HCT116 (cell line): Measurements from ENCODE around the gene FKBP1A. TPM values are rescaled to one million over a fixed set of nuclear protein-coding genes. Genes with fewer than 3 reads are reported as not detected.

Experiments
- ATAC-seq: fragments of 200-7000 bp; cut with Tn5 transposase; 2 replicates; pipeline ENCODE4 v1.9.1; 2020; ENCODE audit warnings: mild to moderate bottlenecking, moderate library complexity
- BruUV-seq: library from RNA; stranded (reverse); fragments of 400-500 nt; replicated peaks from 2 replicates; lab custom pipeline; 2021; lab: Mats Ljungman, UMichigan
- CTCF ChIA-PET: fragments of 300-600 bp; sonication (Branson Sonifier 250); formaldehyde crosslinking; loops from one replicate; lab custom pipeline; 2021; ENCODE audit warnings: antibody characterized with exemption; lab: Charles Lee
- POLR2A ChIA-PET: fragments of 300-600, 350-600 bp; sonication (Branson Sonifier 250); formaldehyde crosslinking; loops from one replicate; lab custom pipeline; 2021; ENCODE audit warnings: antibody characterized with exemption; lab: Charles Lee
- RAD21 ChIA-PET, 2 experiments: fragments of 300-600 bp; sonication (Branson Sonifier 250); formaldehyde crosslinking; loops; one replicate each; lab custom pipeline; 2023; ENCODE audit warnings: low total read pairs in 2 of 2; ENCODE audit not compliant: uncharacterized antibody in 2 of 2, unreplicated experiment in 2 of 2, low non-redundant PET in 1 of 2; lab: Charles Lee
- DNase-seq: peaks from one replicate; pipeline ENCODE4 v3.0.0-alpha.2; 2010; ENCODE audit warnings: low read depth, low spot score
- H2AFZ ChIP-seq: fragments of 200-600 bp; shearing (Covaris generic), sonication (generic); 2 replicates; pipeline ENCODE4 v1.6.1; 2017; ENCODE audit warnings: low read depth, mixed run types, mixed read lengths, antibody characterized with exemption, low read length; ENCODE audit not compliant: poor library complexity, severe bottlenecking
- H3K27ac ChIP-seq: 2 replicates; pipeline ENCODE4 v1.5.1; 2012; ENCODE audit warnings: low read depth, low read length
- H3K27me3 ChIP-seq: fragments of 200-600 bp; sonication (generic); 2 replicates; pipeline ENCODE4 v1.6.1; 2016; ENCODE audit warnings: mixed run types, low read length, mixed read lengths; ENCODE audit not compliant: insufficient read depth
- H3K36me3 ChIP-seq, 2 experiments: fragments of 200-500 bp in 1 of 2; fragments of 200-600 bp in 1 of 2; sonication (Bioruptor generic) in 1 of 2; sonication (generic) in 1 of 2; 2 replicates each; pipeline versions ENCODE4 v1.5.1 to v1.6.1; 2014 to 2016; ENCODE audit warnings: low read length in 2 of 2, inconsistent platforms in 1 of 2, mixed read lengths in 1 of 2, mixed run types in 1 of 2; ENCODE audit not compliant: insufficient read depth in 2 of 2, control insufficient read depth in 1 of 2
- H3K4me1 ChIP-seq, 2 experiments: fragments of 200-600 bp in 1 of 2; sonication (generic) in 1 of 2; 2 replicates each; pipeline versions ENCODE4 v1.5.1 to v1.6.1; 2012 to 2017; ENCODE audit warnings: low read length in 2 of 2, inconsistent platforms in 1 of 2, mild to moderate bottlenecking in 1 of 2, mixed read lengths in 1 of 2, mixed run types in 1 of 2, moderate library complexity in 1 of 2; ENCODE audit not compliant: insufficient read depth in 2 of 2, control insufficient read depth in 1 of 2
- H3K4me2 ChIP-seq: fragments of 200-600 bp; sonication (generic); 2 replicates; pipeline ENCODE4 v1.6.1; 2017; ENCODE audit warnings: mixed run types, low read length, mixed read lengths
- H3K4me3 ChIP-seq, 2 experiments: fragments of 200-600 bp in 1 of 2; sonication (generic) in 1 of 2; replicated peaks in 1 of 2; 2 replicates each; pipeline ENCODE4 v1.5.1; 2011 to 2016; ENCODE audit warnings: low read length in 2 of 2, control low read depth in 1 of 2, low read depth in 1 of 2, mild to moderate bottlenecking in 1 of 2, mixed read lengths in 1 of 2, mixed run types in 1 of 2
- H3K79me2 ChIP-seq: fragments of 200-600 bp; sonication (generic); 2 replicates; pipeline ENCODE4 v1.6.1; 2017; ENCODE audit warnings: mild to moderate bottlenecking, mixed run types, low read length, moderate library complexity, mixed read lengths; ENCODE audit not compliant: insufficient read depth
- H3K9ac ChIP-seq: fragments of 200-600 bp; sonication (generic); 2 replicates; pipeline ENCODE4 v1.6.1; 2016; ENCODE audit warnings: low read length, mixed read lengths
- H3K9me2 ChIP-seq: fragments of 200-600 bp; sonication (generic), shearing (Covaris generic); 2 replicates; pipeline ENCODE4 v1.6.1; 2017; ENCODE audit warnings: mixed run types, mild to moderate bottlenecking, moderate library complexity; ENCODE audit not compliant: insufficient read depth
- H3K9me3 ChIP-seq, 2 experiments: fragments of 200-500 bp in 1 of 2; fragments of 200-600 bp in 1 of 2; sonication (Bioruptor generic) in 1 of 2; sonication (generic) in 1 of 2; 2 replicates each; pipeline ENCODE4 v1.6.1; 2014 to 2017; ENCODE audit warnings: low read length in 2 of 2, mixed read lengths in 2 of 2, inconsistent platforms in 1 of 2, low read depth in 1 of 2, mild to moderate bottlenecking in 1 of 2, mixed run types in 1 of 2, moderate library complexity in 1 of 2; ENCODE audit not compliant: control insufficient read depth in 1 of 2, insufficient read depth in 1 of 2
- H4K20me1 ChIP-seq: fragments of 200-600 bp; sonication (generic), shearing (Covaris generic); 2 replicates; pipeline ENCODE4 v1.6.1; 2017; ENCODE audit warnings: mixed run types, mild to moderate bottlenecking, moderate library complexity; ENCODE audit not compliant: insufficient read depth
- EGR1 ChIP-seq: IDR thresholded peaks from 2 replicates; pipeline ENCODE4 v1.6.1; 2012; ENCODE audit warnings: low read depth
- RAD21 ChIP-seq: IDR thresholded peaks from 2 replicates; pipeline ENCODE4 v1.6.1; 2012; ENCODE audit warnings: low read depth, mild to moderate bottlenecking
- SIN3A ChIP-seq: IDR thresholded peaks from 2 replicates; pipeline ENCODE4 v1.6.1; 2012; ENCODE audit warnings: low read depth
- intact Hi-C: fragments of 100-400 bp; cut with micrococcal nuclease; formaldehyde crosslinking; loops from 2 replicates; pipeline ENCODE4 v1.10.0; 2022
- total RNA-seq: library from RNA; stranded (reverse); gene quantifications from one replicate; pipeline ENCODE4 v1.2.1, GENCODE V29; 2021; ENCODE audit not compliant: unreplicated experiment
- TF ChIP-seq, protein P1 (sequence below): IDR thresholded peaks from 2 replicates; pipeline ENCODE4 v1.6.1; 2012; ENCODE audit warnings: low read depth
- TF ChIP-seq, protein P2 (sequence below): IDR thresholded peaks from 2 replicates; pipeline ENCODE4 v1.6.1; 2011; ENCODE audit warnings: mild to moderate bottlenecking, low read length, moderate library complexity; ENCODE audit not compliant: insufficient replicate concordance; ENCODE audit errors: extremely low read depth

The FKBP1A gene
- total RNA-seq, 1 experiment from 2014 or later, result 259 TPM

- TF ChIP-seq, protein P1, sequence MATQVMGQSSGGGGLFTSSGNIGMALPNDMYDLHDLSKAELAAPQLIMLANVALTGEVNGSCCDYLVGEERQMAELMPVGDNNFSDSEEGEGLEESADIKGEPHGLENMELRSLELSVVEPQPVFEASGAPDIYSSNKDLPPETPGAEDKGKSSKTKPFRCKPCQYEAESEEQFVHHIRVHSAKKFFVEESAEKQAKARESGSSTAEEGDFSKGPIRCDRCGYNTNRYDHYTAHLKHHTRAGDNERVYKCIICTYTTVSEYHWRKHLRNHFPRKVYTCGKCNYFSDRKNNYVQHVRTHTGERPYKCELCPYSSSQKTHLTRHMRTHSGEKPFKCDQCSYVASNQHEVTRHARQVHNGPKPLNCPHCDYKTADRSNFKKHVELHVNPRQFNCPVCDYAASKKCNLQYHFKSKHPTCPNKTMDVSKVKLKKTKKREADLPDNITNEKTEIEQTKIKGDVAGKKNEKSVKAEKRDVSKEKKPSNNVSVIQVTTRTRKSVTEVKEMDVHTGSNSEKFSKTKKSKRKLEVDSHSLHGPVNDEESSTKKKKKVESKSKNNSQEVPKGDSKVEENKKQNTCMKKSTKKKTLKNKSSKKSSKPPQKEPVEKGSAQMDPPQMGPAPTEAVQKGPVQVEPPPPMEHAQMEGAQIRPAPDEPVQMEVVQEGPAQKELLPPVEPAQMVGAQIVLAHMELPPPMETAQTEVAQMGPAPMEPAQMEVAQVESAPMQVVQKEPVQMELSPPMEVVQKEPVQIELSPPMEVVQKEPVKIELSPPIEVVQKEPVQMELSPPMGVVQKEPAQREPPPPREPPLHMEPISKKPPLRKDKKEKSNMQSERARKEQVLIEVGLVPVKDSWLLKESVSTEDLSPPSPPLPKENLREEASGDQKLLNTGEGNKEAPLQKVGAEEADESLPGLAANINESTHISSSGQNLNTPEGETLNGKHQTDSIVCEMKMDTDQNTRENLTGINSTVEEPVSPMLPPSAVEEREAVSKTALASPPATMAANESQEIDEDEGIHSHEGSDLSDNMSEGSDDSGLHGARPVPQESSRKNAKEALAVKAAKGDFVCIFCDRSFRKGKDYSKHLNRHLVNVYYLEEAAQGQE, result no peak
Observed at GRCh38 chr20:1364106-1364505, 28.7 kb downstream of the FKBP1A start (continued).

DNA sequence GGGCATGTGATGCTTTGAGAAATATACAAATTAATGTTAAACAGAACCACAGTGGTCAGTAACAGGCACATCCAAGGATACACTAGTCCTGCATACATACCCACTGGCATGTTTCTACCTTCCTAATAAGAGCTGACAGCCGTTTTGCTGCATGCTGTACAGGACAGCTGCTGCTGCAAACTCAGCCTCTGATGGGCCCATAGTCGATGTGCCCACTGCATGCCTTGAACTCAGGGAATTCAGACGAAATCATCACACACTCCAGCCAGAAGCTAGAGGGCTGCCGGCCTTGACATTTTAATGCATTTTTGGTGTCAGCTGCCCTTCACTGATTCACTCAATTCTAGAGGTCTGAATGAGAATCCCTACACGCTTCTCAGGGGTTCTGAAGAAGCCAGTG is 29.3 kb downstream of the FKBP1A start:
- intact Hi-C loops, result no loop called here
- TF ChIP-seq SIN3A (no peak), RAD21 (no peak), EGR1 (no peak)
- TF ChIP-seq, protein P2, sequence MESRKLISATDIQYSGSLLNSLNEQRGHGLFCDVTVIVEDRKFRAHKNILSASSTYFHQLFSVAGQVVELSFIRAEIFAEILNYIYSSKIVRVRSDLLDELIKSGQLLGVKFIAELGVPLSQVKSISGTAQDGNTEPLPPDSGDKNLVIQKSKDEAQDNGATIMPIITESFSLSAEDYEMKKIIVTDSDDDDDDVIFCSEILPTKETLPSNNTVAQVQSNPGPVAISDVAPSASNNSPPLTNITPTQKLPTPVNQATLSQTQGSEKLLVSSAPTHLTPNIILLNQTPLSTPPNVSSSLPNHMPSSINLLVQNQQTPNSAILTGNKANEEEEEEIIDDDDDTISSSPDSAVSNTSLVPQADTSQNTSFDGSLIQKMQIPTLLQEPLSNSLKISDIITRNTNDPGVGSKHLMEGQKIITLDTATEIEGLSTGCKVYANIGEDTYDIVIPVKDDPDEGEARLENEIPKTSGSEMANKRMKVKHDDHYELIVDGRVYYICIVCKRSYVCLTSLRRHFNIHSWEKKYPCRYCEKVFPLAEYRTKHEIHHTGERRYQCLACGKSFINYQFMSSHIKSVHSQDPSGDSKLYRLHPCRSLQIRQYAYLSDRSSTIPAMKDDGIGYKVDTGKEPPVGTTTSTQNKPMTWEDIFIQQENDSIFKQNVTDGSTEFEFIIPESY, result no peak
- no peak overlapping the region for H3K4me2 ChIP-seq
- H3K79me2 ChIP-seq, result peaks cover 26% of the 10 kb centered on the region; the same call in 1 of the 2 replicates
- no peak overlapping the region for H3K4me3 ChIP-seq
- no peaks in the 10 kb centered on the region for H3K9me2 ChIP-seq
- ChIA-PET RAD21 (no interaction called here), POLR2A (no interaction called here), CTCF (no interaction called here)
- no peaks in the 10 kb centered on the region for H3K9me3 ChIP-seq
- ATAC-seq (no peak), DNase-seq (no peak)
- H3K27ac ChIP-seq, result no peak overlapping the region
- no peak overlapping the region for H2AFZ ChIP-seq
- peaks cover 5 to 26% of the 10 kb centered on the region in 2 experiments for H3K36me3 ChIP-seq
- H3K4me1 ChIP-seq, result peaks cover 0 to 2% of the 10 kb centered on the region in 2 experiments; a peak in 2 of 4 replicates
- H3K9ac ChIP-seq, result no peak overlapping the region
- peaks cover 3% of the 10 kb centered on the region for H4K20me1 ChIP-seq
- no TSS peak for BruUV-seq
- H3K27me3 ChIP-seq, result no peaks in the 10 kb centered on the region
